Upper lobe of right lung (tissue), 1 donor: ENCODE data around the gene MCM5. TPM values are rescaled to one million over a fixed set of nuclear protein-coding genes. Genes with fewer than 3 reads are reported as not detected.

ENCODE experiments used
- ATAC-seq: fragments of 200-7000 bp; cut with Tn5 transposase; one replicate; pipeline ENCODE4 v1.9.1; 2020; ENCODE audit warnings: mild to moderate bottlenecking, moderate library complexity
- DNase-seq: peaks from one replicate; pipeline ENCODE4 v3.0.0-alpha.2; 2020
- H3K27ac ChIP-seq: fragments of 200-600 bp; one replicate; pipeline ENCODE4 v1.8.0; 2022
- H3K27me3 ChIP-seq: fragments of 200-600 bp; one replicate; pipeline ENCODE4 v1.8.0; 2022; ENCODE audit warnings: mild to moderate bottlenecking
- H3K36me3 ChIP-seq: fragments of 200-600 bp; one replicate; pipeline ENCODE4 v1.8.0; 2022
- H3K4me1 ChIP-seq: fragments of 200-600 bp; one replicate; pipeline ENCODE4 v1.8.0; 2022
- H3K4me3 ChIP-seq: fragments of 200-600 bp; one replicate; pipeline ENCODE4 v1.8.0; 2022; ENCODE audit warnings: mild to moderate bottlenecking
- H3K9me3 ChIP-seq: fragments of 200-600 bp; one replicate; pipeline ENCODE4 v1.8.0; 2022
- intact Hi-C: fragments of 100-400 bp; cut with DNase I; formaldehyde crosslinking; loops from one replicate; pipeline ENCODE4 v1.11.0; 2022
- total RNA-seq: library from RNA; stranded (reverse); fragmentation: NEBNext Ultra II Directional; extraction: Animal tissue kit (Norgen Biotek cat#: 25700); gene quantifications from one replicate; pipeline ENCODE4 v1.2.1, GENCODE V29; 2021
- TF ChIP-seq, protein P1 (sequence below): fragments of 200-600 bp; IDR thresholded peaks from one replicate; pipeline ENCODE4 v1.8.0; 2022; ENCODE audit warnings: antibody characterized with exemption
- donor health status: DM: no; HTN: yes; CAD: no; lungs with severe emphysema.

MCM5 gene
- total RNA-seq, 1 donor from 2014 or later: 22.1 TPM

GRCh38 chr22:35380537-35381423, 19.2 kb upstream of the MCM5 start, which contains the start of gene HMOX1:
Gene HMOX1, plus strand, starts transcription at chr22:35381096. Its CDS starts 78 bp downstream, at chr22:35381174.
- H3K27ac ChIP-seq: peak within 1 kb of the TSS; percentile 78
- TF ChIP-seq, protein P1, sequence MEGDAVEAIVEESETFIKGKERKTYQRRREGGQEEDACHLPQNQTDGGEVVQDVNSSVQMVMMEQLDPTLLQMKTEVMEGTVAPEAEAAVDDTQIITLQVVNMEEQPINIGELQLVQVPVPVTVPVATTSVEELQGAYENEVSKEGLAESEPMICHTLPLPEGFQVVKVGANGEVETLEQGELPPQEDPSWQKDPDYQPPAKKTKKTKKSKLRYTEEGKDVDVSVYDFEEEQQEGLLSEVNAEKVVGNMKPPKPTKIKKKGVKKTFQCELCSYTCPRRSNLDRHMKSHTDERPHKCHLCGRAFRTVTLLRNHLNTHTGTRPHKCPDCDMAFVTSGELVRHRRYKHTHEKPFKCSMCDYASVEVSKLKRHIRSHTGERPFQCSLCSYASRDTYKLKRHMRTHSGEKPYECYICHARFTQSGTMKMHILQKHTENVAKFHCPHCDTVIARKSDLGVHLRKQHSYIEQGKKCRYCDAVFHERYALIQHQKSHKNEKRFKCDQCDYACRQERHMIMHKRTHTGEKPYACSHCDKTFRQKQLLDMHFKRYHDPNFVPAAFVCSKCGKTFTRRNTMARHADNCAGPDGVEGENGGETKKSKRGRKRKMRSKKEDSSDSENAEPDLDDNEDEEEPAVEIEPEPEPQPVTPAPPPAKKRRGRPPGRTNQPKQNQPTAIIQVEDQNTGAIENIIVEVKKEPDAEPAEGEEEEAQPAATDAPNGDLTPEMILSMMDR: peak; percentile 24
- no peaks in the 10 kb centered on the region for H3K9me3 ChIP-seq
- peak within 1 kb of the TSS; percentile 67 for H3K4me3 ChIP-seq
- peaks cover 36% of the 10 kb centered on the region for H3K4me1 ChIP-seq
- ATAC-seq (peak; percentile 88), DNase-seq (peak; percentile 98)
- no peaks in the 10 kb centered on the region for H3K36me3 ChIP-seq
- intact Hi-C loops: no loop called here
- H3K27me3 ChIP-seq: no peaks in the 10 kb centered on the region

GRCh38 chr22:35381424-35382009, 18.4 kb upstream of the MCM5 start:
- peak overlapping the region; percentile 78 for H3K27ac ChIP-seq
- ATAC-seq: no peak
- TF ChIP-seq, protein P1: no peak
- no peaks in the 10 kb centered on the region for H3K27me3 ChIP-seq
- H3K4me1 ChIP-seq: peaks cover 31% of the 10 kb centered on the region
- H3K4me3 ChIP-seq: peak overlapping the region; percentile 67
- intact Hi-C loops: no loop called here
- DNase-seq: no peak
- H3K9me3 ChIP-seq: no peaks in the 10 kb centered on the region
- peaks cover 6% of the 10 kb centered on the region for H3K36me3 ChIP-seq

DNA sequence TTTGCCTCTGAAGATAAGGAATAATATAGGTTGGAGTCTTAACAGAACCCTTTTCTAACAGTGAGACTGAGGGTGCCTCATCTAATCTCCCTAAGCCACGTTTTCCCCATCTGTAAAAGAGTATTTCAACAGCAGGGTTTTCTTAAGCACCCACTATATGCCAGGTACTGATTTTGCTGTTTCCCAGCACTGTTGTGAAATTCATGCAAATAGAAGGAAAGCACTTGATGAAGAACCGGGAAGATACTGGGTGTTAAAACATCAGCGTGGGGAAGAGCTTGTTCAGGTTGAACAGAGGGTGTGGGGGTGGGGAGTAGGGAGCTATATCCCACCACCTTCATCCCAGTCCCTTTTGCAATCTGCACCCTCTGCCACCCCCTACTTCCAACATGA, 16.3 kb upstream of the MCM5 start:
- Histone ChIP-seq H3K36me3 (peaks cover 24% of the 10 kb centered on the region), H3K4me3 (peak overlapping the region; percentile 4), H3K27ac (no peak overlapping the region), H3K9me3 (no peaks in the 10 kb centered on the region), H3K27me3 (no peaks in the 10 kb centered on the region), H3K4me1 (peaks cover 19% of the 10 kb centered on the region)
- DNase-seq: no peak
- ATAC-seq: no peak
- TF ChIP-seq, protein P1: no peak
- intact Hi-C loops: no loop called here

GRCh38 chr22:35384527-35384926, 15.4 kb upstream of the MCM5 start:
- ATAC-seq: no peak
- Histone ChIP-seq H3K36me3 (peaks cover 26% of the 10 kb centered on the region), H3K4me3 (no peak overlapping the region), H3K27ac (no peak overlapping the region), H3K4me1 (peaks cover 19% of the 10 kb centered on the region), H3K27me3 (no peaks in the 10 kb centered on the region), H3K9me3 (no peaks in the 10 kb centered on the region)
- TF ChIP-seq, protein P1: no peak
- intact Hi-C loops: no loop called here
- DNase-seq: no peak

DNA sequence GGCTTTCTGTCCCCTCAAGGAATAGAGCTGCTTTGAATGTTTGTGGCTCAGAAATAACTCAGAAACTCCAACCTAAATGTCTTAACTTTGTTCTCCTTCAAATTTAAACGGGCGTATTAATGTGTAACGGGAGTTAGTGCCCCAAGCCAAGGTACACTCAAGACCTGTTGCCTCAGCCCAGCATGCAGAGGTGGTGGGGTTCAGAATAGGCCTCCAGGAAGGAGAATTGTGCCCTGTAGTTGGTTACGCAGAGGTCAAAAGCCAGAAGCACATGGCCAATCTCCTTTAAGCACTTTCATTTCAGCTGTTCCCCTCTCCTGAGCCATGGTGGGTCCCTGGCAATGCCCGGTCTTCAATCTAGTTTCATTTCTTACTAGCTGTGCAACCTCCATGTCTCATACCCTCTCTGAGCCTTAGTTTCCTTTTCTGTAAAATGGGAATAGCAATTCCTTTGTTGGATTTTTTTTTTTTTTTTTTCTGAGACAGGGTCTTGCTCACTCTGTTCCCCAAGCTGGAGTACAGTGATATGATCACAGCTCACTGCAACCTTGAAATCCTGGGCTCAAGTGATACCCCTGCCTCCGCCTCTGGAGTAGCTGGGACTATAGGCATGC, 14.9 kb upstream of the MCM5 start:
- ATAC-seq: no peak
- intact Hi-C loops: no loop called here
- peaks cover 32% of the 10 kb centered on the region for H3K36me3 ChIP-seq
- no peaks in the 10 kb centered on the region for H3K9me3 ChIP-seq
- DNase-seq: no peak
- TF ChIP-seq, protein P1: no peak
- no peaks in the 10 kb centered on the region for H3K27me3 ChIP-seq
- H3K4me1 ChIP-seq: peaks cover 17% of the 10 kb centered on the region
- H3K27ac ChIP-seq: no peak overlapping the region
- no peak overlapping the region for H3K4me3 ChIP-seq
